Activated CD8-positive, alpha-beta T cell treated with anti-CD3 and anti-CD28 coated beads, Interleukin-2, amount 10 ng/mL, durations not matched to agents 7 days and 5 days (primary cell): ENCODE results near the gene CD320. TPM values are rescaled to one million over a fixed set of nuclear protein-coding genes. Genes with fewer than 3 reads are reported as not detected.
A peak's percentile ranks its signal among the peaks of the same experiment; 100 is the strongest.

ENCODE experiments used
- ATAC-seq: fragments of 150-1000 bp; cut with Tn5 transposase; one replicate; pipeline ENCODE4 v1.10.0; 2021; ENCODE audit warnings: moderate library complexity
- CTCF ChIA-PET: fragments of 350-600 bp; sonication (Branson Sonifier 250); formaldehyde crosslinking; loops from one replicate; lab custom pipeline; 2021; ENCODE audit warnings: antibody characterized with exemption; lab: Charles Lee
- POLR2A ChIA-PET: fragments of 350-600 bp; sonication (Branson Sonifier 250); formaldehyde crosslinking; loops from one replicate; lab custom pipeline; 2021; ENCODE audit warnings: antibody characterized with exemption; lab: Charles Lee
- DNase-seq: peaks from one replicate; pipeline ENCODE4 v3.0.0-alpha.2; 2020
- H3K27ac Mint-ChIP-seq: one replicate; pipeline ENCODE4 v1.8.0; 2021; ENCODE audit warnings: mild to moderate bottlenecking, mixed read lengths
- H3K27me3 Mint-ChIP-seq: one replicate; pipeline ENCODE4 v1.8.0; 2021; ENCODE audit warnings: low read depth, mixed read lengths
- H3K36me3 Mint-ChIP-seq: one replicate; pipeline ENCODE4 v1.8.0; 2021; ENCODE audit warnings: low read depth, mixed read lengths
- H3K4me1 Mint-ChIP-seq: one replicate; pipeline ENCODE4 v1.8.0; 2021; ENCODE audit warnings: low read depth, mixed read lengths
- H3K4me3 Mint-ChIP-seq: one replicate; pipeline ENCODE4 v1.8.0; 2021; ENCODE audit warnings: mild to moderate bottlenecking, mixed read lengths
- H3K9me3 Mint-ChIP-seq: one replicate; pipeline ENCODE4 v1.8.0; 2022; ENCODE audit warnings: mixed read lengths; ENCODE audit not compliant: insufficient read depth
- total RNA-seq, 2 experiments: library from RNA; stranded (reverse); gene quantifications; one replicate each; pipeline ENCODE4 v1.2.3, GENCODE V29; 2021

CD320 gene
- total RNA-seq, 2 experiments from 2014 or later, result 54.6 to 55.0 TPM

- POLR2A ChIA-PET, result no interaction called here
- ATAC-seq (no peak), DNase-seq (no peak)
- Mint-ChIP-seq H3K27ac (no peak overlapping the region), H3K4me1 (peaks cover 14% of the 10 kb centered on the region), H3K4me3 (no peak overlapping the region), H3K27me3 (peaks cover 19% of the 10 kb centered on the region), H3K9me3 (no peaks in the 10 kb centered on the region), H3K36me3 (no peaks in the 10 kb centered on the region)
- CTCF ChIA-PET, result interaction anchor here (0.9 to 3.6 kb wide), 2 partner anchors 10 to 21 kb away, joined by 3 to 23 read pairs; partner anchors contain the start of gene KANK3
These were observed 25.0 kb upstream of the CD320 start for GRCh38 chr19:8332976-8333766.

- ChIA-PET CTCF (interaction anchor here (1.2 kb wide), 1 partner anchor 12 kb away, joined by 4 read pairs; no protein-coding TSS in a partner anchor), POLR2A (interaction anchor here (1.9 kb wide), 1 partner anchor 10 kb away, joined by 5 read pairs; the partner anchor contains the start of genes NDUFA7 and RPS28)
- DNase-seq (no peak), ATAC-seq (no peak)
- Mint-ChIP-seq H3K9me3 (no peaks in the 10 kb centered on the region), H3K4me3 (no peak overlapping the region), H3K27ac (no peak overlapping the region), H3K4me1 (peaks cover 12% of the 10 kb centered on the region), H3K36me3 (no peaks in the 10 kb centered on the region), H3K27me3 (peaks cover 12% of the 10 kb centered on the region)
These were observed 23.2 kb upstream of the CD320 start for GRCh38 chr19:8331263-8331845.

GRCh38 chr19:8329996-8330395 is 21.8 kb upstream of the CD320 start:
- Mint-ChIP-seq H3K4me3 (no peak overlapping the region), H3K4me1 (peaks cover 5% of the 10 kb centered on the region), H3K36me3 (no peaks in the 10 kb centered on the region), H3K27me3 (peaks cover 7% of the 10 kb centered on the region), H3K9me3 (no peaks in the 10 kb centered on the region), H3K27ac (no peak overlapping the region)
- ATAC-seq (no peak), DNase-seq (no peak)
- POLR2A ChIA-PET, result interaction anchor here (1.9 kb wide), 1 partner anchor 9 kb away, joined by 5 read pairs; the partner anchor contains the start of genes NDUFA7 and RPS28
- CTCF ChIA-PET, result no interaction called here

- H3K9me3 Mint-ChIP-seq, result no peaks in the 10 kb centered on the region
- DNase-seq (no peak), ATAC-seq (no peak)
- CTCF ChIA-PET, result interaction anchor here (0.6 to 2.2 kb wide), 2 partner anchors 28 to 384 kb away, joined by 3 to 7 read pairs; no protein-coding TSS in a partner anchor
- peaks cover 24% of the 10 kb centered on the region for H3K4me1 Mint-ChIP-seq
- H3K36me3 Mint-ChIP-seq, result peaks cover 29% of the 10 kb centered on the region
- H3K27ac Mint-ChIP-seq, result no peak overlapping the region
- POLR2A ChIA-PET, result no interaction called here
- peaks cover 3% of the 10 kb centered on the region for H3K27me3 Mint-ChIP-seq
- H3K4me3 Mint-ChIP-seq, result no peak overlapping the region
These were observed 17.3 kb upstream of the CD320 start for GRCh38 chr19:8325454-8325853.

GRCh38 chr19:8324186-8325050 is 16.3 kb upstream of the CD320 start:
- ChIA-PET CTCF (interaction anchor here (0.6 to 2.2 kb wide), 3 partner anchors 10 to 29 kb away, joined by 3 to 7 read pairs (median 5); no protein-coding TSS in a partner anchor), POLR2A (interaction anchor here (0.6 kb wide), 1 partner anchor 14 kb away, joined by 4 read pairs; no protein-coding TSS in a partner anchor)
- H3K27me3 Mint-ChIP-seq, result peaks cover 3% of the 10 kb centered on the region
- ATAC-seq (no peak), DNase-seq (no peak)
- no peaks in the 10 kb centered on the region for H3K9me3 Mint-ChIP-seq
- peak overlapping the region; percentile 20 for H3K27ac Mint-ChIP-seq
- H3K4me1 Mint-ChIP-seq, result peaks cover 34% of the 10 kb centered on the region
- no peak overlapping the region for H3K4me3 Mint-ChIP-seq
- H3K36me3 Mint-ChIP-seq, result peaks cover 29% of the 10 kb centered on the region

- DNase-seq (no peak), ATAC-seq (no peak)
- Mint-ChIP-seq H3K27me3 (peaks cover 3% of the 10 kb centered on the region), H3K36me3 (peaks cover 31% of the 10 kb centered on the region), H3K4me3 (peak overlapping the region; percentile 100), H3K27ac (peak overlapping the region; percentile 20), H3K4me1 (peaks cover 38% of the 10 kb centered on the region), H3K9me3 (no peaks in the 10 kb centered on the region)
- ChIA-PET POLR2A (interaction anchor here (0.6 kb wide), 1 partner anchor 14 kb away, joined by 4 read pairs; no protein-coding TSS in a partner anchor), CTCF (interaction anchor here (0.6 to 1.8 kb wide), 2 partner anchors 11 to 30 kb away, joined by 3 to 5 read pairs; no protein-coding TSS in a partner anchor)
These were observed 15.6 kb upstream of the CD320 start for GRCh38 chr19:8323781-8324185.

- no peak for ATAC-seq
- Mint-ChIP-seq H3K36me3 (peaks cover 32% of the 10 kb centered on the region), H3K27me3 (peaks cover 3% of the 10 kb centered on the region), H3K4me3 (peak overlapping the region; percentile 100), H3K9me3 (no peaks in the 10 kb centered on the region), H3K27ac (peak overlapping the region; percentile 100), H3K4me1 (peaks cover 39% of the 10 kb centered on the region)
- DNase-seq, result no peak
- POLR2A ChIA-PET, result interaction anchor here (1.6 to 2.5 kb wide), 3 partner anchors 12 to 22 kb away, joined by 3 to 13 read pairs (median 13); partner anchors contain the start of gene KANK3
- CTCF ChIA-PET, result interaction anchor here (1.3 to 1.8 kb wide), 2 partner anchors 31 to 32 kb away, joined by 4 to 5 read pairs; no protein-coding TSS in a partner anchor
These were observed 14.5 kb upstream of the CD320 start for GRCh38 chr19:8322638-8322997.

- Mint-ChIP-seq H3K27ac (peak overlapping the region; percentile 100), H3K4me3 (peak overlapping the region; percentile 100), H3K27me3 (peaks cover 3% of the 10 kb centered on the region), H3K9me3 (no peaks in the 10 kb centered on the region), H3K4me1 (peaks cover 44% of the 10 kb centered on the region), H3K36me3 (peaks cover 36% of the 10 kb centered on the region)
- ATAC-seq, result no peak
- ChIA-PET CTCF (interaction anchor here (1.3 kb wide), 1 partner anchor 32 kb away, joined by 4 read pairs; no protein-coding TSS in a partner anchor), POLR2A (interaction anchor here (0.7 to 2.5 kb wide), 9 partner anchors 9 to 127 kb away, joined by 3 to 13 read pairs (median 3); partner anchors contain the start of genes CD320 and KANK3)
- no peak for DNase-seq
These were observed 14.0 kb upstream of the CD320 start for GRCh38 chr19:8321986-8322637.

GRCh38 chr19:8321067-8321985 is 13.2 kb upstream of the CD320 start, which contains the start of the genes NDUFA7 and RPS28:
TSS of gene NDUFA7 (minus strand) at chr19:8321375. CDS start at chr19:8321358, 17 bp downstream.
TSS of gene RPS28 (plus strand) at chr19:8321496. CDS start at chr19:8321531, 35 bp downstream.
- peak; percentile 93 for ATAC-seq
- Mint-ChIP-seq H3K9me3 (no peaks in the 10 kb centered on the region), H3K4me1 (peaks cover 47% of the 10 kb centered on the region), H3K4me3 (peak within 1 kb of the TSS; percentile 100), H3K27me3 (no peaks in the 10 kb centered on the region), H3K27ac (peak within 1 kb of the TSS; percentile 100), H3K36me3 (peaks cover 37% of the 10 kb centered on the region)
- CTCF ChIA-PET, result interaction anchor here (0.7 to 2.1 kb wide), 2 partner anchors 51 to 54 kb away, joined by 3 to 9 read pairs; no protein-coding TSS in a partner anchor
- DNase-seq, result peak; percentile 98
- POLR2A ChIA-PET, result interaction anchor here (0.7 to 2.5 kb wide), 11 partner anchors 10 to 128 kb away, joined by 3 to 13 read pairs (median 4); partner anchors contain the start of genes CD320 and KANK3
